H1 (cell line): ENCODE results near the gene SS18L1. TPM values are rescaled to one million over a fixed set of nuclear protein-coding genes. Genes with fewer than 3 reads are reported as not detected.

Source experiments
- HDAC6 ChIP-seq: IDR thresholded peaks from one replicate; pipeline ENCODE4 v1.7.1; 2012; ENCODE audit warnings: low read depth, mild to moderate bottlenecking, inconsistent platforms, low read length, moderate library complexity
- polyA plus RNA-seq, 7 experiments: library from polyadenylated mRNA; depleted of rRNA in 3 of 7; stranded (reverse) in 5 of 7; unstranded in 2 of 7; fragments of >200 nt in 5 of 7; fragments of 200-250 nt in 2 of 7; gene quantifications; 1 replicate in 5 of 7; 2 replicates in 1 of 7; 4 replicates in 1 of 7; pipeline versions ENCODE4 v1.2.1 to v1.2.3, GENCODE V29; 2011 to 2013; ENCODE audit warnings: missing spikeins in 2 of 7, mixed read lengths in 2 of 7
- total RNA-seq: library from RNA; stranded (reverse); fragmentation: NEBNext Ultra II Directional; extraction: Animal tissue kit (Norgen Biotek cat#: 25700); gene quantifications from 2 replicates; pipeline ENCODE4 v1.2.1, GENCODE V29; 2021
- TF ChIP-seq, protein P1 (sequence below): IDR thresholded peaks from 2 replicates; pipeline ENCODE4 v1.6.1; 2011; ENCODE audit warnings: low read length, improper control_type of control experiment
- TF ChIP-seq, protein P2 (sequence below), 3 experiments: IDR thresholded peaks; 1 replicate in 2 of 3; 2 replicates in 1 of 3; pipeline versions ENCODE4 v1.5.1 to v1.6.1; 2011; ENCODE audit warnings: low read length in 3 of 3, mild to moderate bottlenecking in 3 of 3, inconsistent platforms in 2 of 3, low read depth in 1 of 3, moderate library complexity in 1 of 3; ENCODE audit not compliant: insufficient read depth in 1 of 3; ENCODE audit errors: control extremely low read depth in 1 of 3

The SS18L1 gene
- total and polyA plus RNA-seq, 2 of the 8 experiments (the other 6 are each of a cell fraction or from before 2014, with no cell fraction given) = 28.4 to 29.7 TPM

DNA sequence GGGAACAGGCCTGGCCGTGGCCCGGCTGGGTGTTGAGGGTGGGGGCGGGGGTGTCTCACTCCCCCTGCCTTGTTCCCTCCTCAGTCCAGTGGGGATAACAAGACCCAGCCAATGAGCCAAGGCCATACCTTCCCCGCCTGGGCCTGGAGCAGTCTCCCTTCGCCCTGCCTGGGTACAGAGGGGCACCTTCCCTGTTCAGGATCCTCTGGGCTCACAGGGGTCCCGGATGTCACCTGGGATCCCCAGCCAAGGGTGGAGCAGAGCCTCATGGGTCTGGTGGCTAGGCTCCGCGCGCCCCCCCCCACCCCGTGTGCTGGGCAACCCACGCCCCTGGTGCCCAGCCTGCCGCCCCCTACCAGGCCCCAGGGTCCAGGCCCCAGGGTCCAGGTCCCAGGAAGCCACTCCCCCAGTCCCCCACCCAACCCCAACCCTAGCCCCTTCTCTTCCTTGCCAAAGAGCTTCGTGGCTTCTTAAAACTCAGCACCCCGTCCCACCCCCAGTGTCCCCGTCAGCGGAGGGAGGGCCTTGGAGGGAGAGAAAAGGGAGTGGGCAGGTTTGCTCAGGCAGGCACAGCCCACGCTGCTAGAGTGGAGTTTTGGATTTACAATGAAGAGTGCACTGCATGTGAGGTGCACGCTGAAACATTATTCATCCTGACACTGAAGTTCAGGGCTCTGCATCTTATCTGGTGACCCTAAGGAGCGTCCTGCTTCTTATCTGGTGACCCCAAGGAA, 64.7 kb downstream of the SS18L1 start (continued):
- TF ChIP-seq, protein P1, sequence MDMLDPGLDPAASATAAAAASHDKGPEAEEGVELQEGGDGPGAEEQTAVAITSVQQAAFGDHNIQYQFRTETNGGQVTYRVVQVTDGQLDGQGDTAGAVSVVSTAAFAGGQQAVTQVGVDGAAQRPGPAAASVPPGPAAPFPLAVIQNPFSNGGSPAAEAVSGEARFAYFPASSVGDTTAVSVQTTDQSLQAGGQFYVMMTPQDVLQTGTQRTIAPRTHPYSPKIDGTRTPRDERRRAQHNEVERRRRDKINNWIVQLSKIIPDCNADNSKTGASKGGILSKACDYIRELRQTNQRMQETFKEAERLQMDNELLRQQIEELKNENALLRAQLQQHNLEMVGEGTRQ = no peak
- no peak for TF ChIP-seq HDAC6
- TF ChIP-seq, protein P2, sequence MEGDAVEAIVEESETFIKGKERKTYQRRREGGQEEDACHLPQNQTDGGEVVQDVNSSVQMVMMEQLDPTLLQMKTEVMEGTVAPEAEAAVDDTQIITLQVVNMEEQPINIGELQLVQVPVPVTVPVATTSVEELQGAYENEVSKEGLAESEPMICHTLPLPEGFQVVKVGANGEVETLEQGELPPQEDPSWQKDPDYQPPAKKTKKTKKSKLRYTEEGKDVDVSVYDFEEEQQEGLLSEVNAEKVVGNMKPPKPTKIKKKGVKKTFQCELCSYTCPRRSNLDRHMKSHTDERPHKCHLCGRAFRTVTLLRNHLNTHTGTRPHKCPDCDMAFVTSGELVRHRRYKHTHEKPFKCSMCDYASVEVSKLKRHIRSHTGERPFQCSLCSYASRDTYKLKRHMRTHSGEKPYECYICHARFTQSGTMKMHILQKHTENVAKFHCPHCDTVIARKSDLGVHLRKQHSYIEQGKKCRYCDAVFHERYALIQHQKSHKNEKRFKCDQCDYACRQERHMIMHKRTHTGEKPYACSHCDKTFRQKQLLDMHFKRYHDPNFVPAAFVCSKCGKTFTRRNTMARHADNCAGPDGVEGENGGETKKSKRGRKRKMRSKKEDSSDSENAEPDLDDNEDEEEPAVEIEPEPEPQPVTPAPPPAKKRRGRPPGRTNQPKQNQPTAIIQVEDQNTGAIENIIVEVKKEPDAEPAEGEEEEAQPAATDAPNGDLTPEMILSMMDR (IDR thresholded peaks at IDR 0.05; ENCODE audit: control extremely low read depth in 1 of 3, insufficient read depth in 1 of 3, low read depth in 1 of 3, low read length in 3 of 3) = no peak
